GM23338 (cell line): ENCODE measurements around the gene TRAM2.

Source experiments
- CTCF ChIP-seq, 2 experiments: fragments of 200-600 bp in 1 of 2; sonication (generic) in 1 of 2; conservative IDR thresholded peaks; 2 replicates each; pipeline versions ENCODE4 v1.5.1 to v1.6.1; 2016 to 2017; ENCODE audit warnings: antibody characterized with exemption in 2 of 2, low read depth in 2 of 2, mild to moderate bottlenecking in 2 of 2, moderate library complexity in 1 of 2
- POLR2AphosphoS5 ChIP-seq: IDR thresholded peaks from 2 replicates; pipeline ENCODE4 v1.6.1; 2016; ENCODE audit warnings: antibody characterized with exemption, low read depth

DNA sequence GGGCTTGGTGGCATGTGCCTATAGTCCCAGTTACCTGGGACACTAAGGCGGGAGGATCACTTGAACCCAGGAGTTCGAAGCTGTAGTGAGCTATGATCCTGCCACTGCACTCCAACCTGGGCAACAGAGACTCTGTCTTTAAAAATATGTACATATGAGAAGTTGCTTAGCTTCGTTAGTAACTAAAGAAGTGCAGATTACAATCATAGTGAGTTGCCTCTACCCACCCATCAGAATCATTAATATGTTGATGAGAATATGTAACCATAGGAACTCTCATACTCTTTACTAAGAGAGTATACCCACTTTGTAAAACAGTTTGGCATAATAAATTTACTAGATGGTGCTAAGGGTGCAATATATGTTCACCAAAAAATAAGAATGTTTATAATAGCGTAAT is 102.7 kb downstream of the TRAM2 start:
- TF ChIP-seq POLR2AphosphoS5 (no peak), CTCF (conservative IDR thresholded peaks at IDR 0.05; ENCODE audit: low read depth in 2 of 2) (no peak)
